HepG2 (cell line): ENCODE data around the gene BIRC7.

Experiments
- GLI4 ChIP-seq: sonication (generic); formaldehyde crosslinking; IDR thresholded peaks from 2 replicates; pipeline ENCODE4 v1.5.1; 2020; ENCODE audit warnings: missing genetic modification reagents, mild to moderate bottlenecking, moderate library complexity, borderline replicate concordance
- MLX ChIP-seq: IDR thresholded peaks from 2 replicates; pipeline ENCODE4 v1.6.1; 2016
- MTF1 ChIP-seq: sonication (generic); formaldehyde crosslinking; IDR thresholded peaks from 2 replicates; pipeline ENCODE4 v1.5.0; 2020; ENCODE audit warnings: missing genetic modification reagents
- PBX3 ChIP-seq: sonication (generic); formaldehyde crosslinking; IDR thresholded peaks from 2 replicates; pipeline ENCODE4 v1.8.1; 2023; ENCODE audit warnings: missing genetic modification reagents, inconsistent platforms, borderline replicate concordance
- ZNF609 ChIP-seq: sonication (generic); formaldehyde crosslinking; IDR thresholded peaks from 2 replicates; pipeline ENCODE4 v1.4.0; 2020; ENCODE audit warnings: mild to moderate bottlenecking, missing genetic modification reagents, borderline replicate concordance

- TF ChIP-seq MTF1 (CRISPR knock-in tag) (no peak), GLI4 (CRISPR knock-in tag) (no peak), PBX3 (CRISPR knock-in tag) (no peak), ZNF609 (no peak), MLX (CRISPR knock-in tag) (no peak)
Measured at GRCh38 chr20:63249891-63250290, 14.2 kb downstream of the BIRC7 start.
